PC-9 (cell line): ENCODE data around the gene ZNF384. TPM values are rescaled to one million over a fixed set of nuclear protein-coding genes. Genes with fewer than 3 reads are reported as not detected.

Experiments
- BruUV-seq: library from RNA; stranded (reverse); fragments of 400-500 nt; replicated peaks from 2 replicates; lab custom pipeline; 2021; lab: Mats Ljungman, UMichigan
- CTCF ChIA-PET: fragments of 300-600 bp; sonication (Branson Sonifier 250); formaldehyde crosslinking; loops from one replicate; lab custom pipeline; 2022; ENCODE audit warnings: antibody characterized with exemption; lab: Charles Lee
- POLR2A ChIA-PET: fragments of 300-600 bp; sonication (Branson Sonifier 250); formaldehyde crosslinking; loops from one replicate; lab custom pipeline; 2022; ENCODE audit warnings: antibody characterized with exemption; ENCODE audit not compliant: unreplicated experiment; lab: Charles Lee
- DNase-seq, 2 experiments: peaks; one replicate each; pipeline versions ENCODE4 v3.0.0 to v3.0.0-alpha.2; 2015 to 2022; ENCODE audit warnings: mixed read lengths in 1 of 2
- H2AFZ ChIP-seq: fragments of 200-600 bp; sonication (generic); 2 replicates; pipeline ENCODE4 v1.8.1; 2017; ENCODE audit warnings: antibody characterized with exemption
- H3F3A ChIP-seq: fragments of 200-600 bp; sonication (generic); 2 replicates; pipeline ENCODE4 v1.8.1; 2017; ENCODE audit warnings: antibody characterized with exemption, mild to moderate bottlenecking, low read depth; ENCODE audit not compliant: insufficient read depth
- H3K27ac ChIP-seq: fragments of 200-600 bp; sonication (generic); 2 replicates; pipeline ENCODE4 v1.6.1; 2016; ENCODE audit warnings: mixed run types
- H3K27me3 ChIP-seq: fragments of 200-600 bp; sonication (generic); 2 replicates; pipeline ENCODE4 v1.6.1; 2016; ENCODE audit warnings: low read depth, mixed run types; ENCODE audit not compliant: insufficient read depth
- H3K36me3 ChIP-seq: fragments of 200-600 bp; sonication (generic); 2 replicates; pipeline ENCODE4 v1.6.1; 2016; ENCODE audit warnings: low read depth, mixed run types
- H3K4me1 ChIP-seq: fragments of 200-600 bp; sonication (generic); replicated peaks from 2 replicates; pipeline ENCODE4 v1.6.1; 2016; ENCODE audit warnings: mixed run types; ENCODE audit not compliant: insufficient read depth
- H3K4me2 ChIP-seq: fragments of 200-600 bp; sonication (generic); 2 replicates; pipeline ENCODE4 v1.6.1; 2017; ENCODE audit warnings: mixed run types
- H3K4me3 ChIP-seq: fragments of 200-600 bp; sonication (generic); 2 replicates; pipeline ENCODE4 v1.6.1; 2016; ENCODE audit warnings: mixed run types
- H3K79me2 ChIP-seq: fragments of 200-600 bp; sonication (generic); 2 replicates; pipeline ENCODE4 v1.6.1; 2017; ENCODE audit warnings: low read depth, mixed run types
- H3K9me2 ChIP-seq: fragments of 200-600 bp; sonication (generic); 2 replicates; pipeline ENCODE4 v1.8.1; 2017; ENCODE audit warnings: mild to moderate bottlenecking; ENCODE audit not compliant: insufficient read depth
- H3K9me3 ChIP-seq: fragments of 200-600 bp; sonication (generic); 2 replicates; pipeline ENCODE4 v1.8.1; 2016; ENCODE audit warnings: low read depth; ENCODE audit not compliant: insufficient read depth
- H4K20me1 ChIP-seq: fragments of 200-600 bp; sonication (generic); 2 replicates; pipeline ENCODE4 v1.8.1; 2017; ENCODE audit not compliant: insufficient read depth
- EZH2 ChIP-seq: fragments of 200-600 bp; sonication (generic); IDR thresholded peaks from 2 replicates; pipeline ENCODE4 v1.8.0; 2017; ENCODE audit warnings: antibody characterized with exemption, low read depth
- intact Hi-C: fragments of 100-400 bp; cut with micrococcal nuclease; formaldehyde crosslinking; loops from one replicate; pipeline ENCODE4 v1.10.0; 2022; ENCODE audit not compliant: unreplicated experiment
- total RNA-seq: library from RNA; stranded (reverse); gene quantifications from 2 replicates; pipeline ENCODE4 v1.2.3, GENCODE V29; 2021
- TF ChIP-seq, protein P1 (sequence below): fragments of 200-600 bp; sonication (generic); conservative IDR thresholded peaks from 2 replicates; pipeline ENCODE4 v1.6.1; 2017; ENCODE audit warnings: mixed run types, antibody characterized with exemption, mild to moderate bottlenecking, moderate library complexity

ZNF384 gene
- total RNA-seq, 1 experiment from 2014 or later, result 106 TPM

GRCh38 chr12:6643569-6644256 is 45.5 kb downstream of the ZNF384 start:
- peaks cover 4% of the 10 kb centered on the region; the same call in 1 of the 2 replicates for H3F3A ChIP-seq
- H3K27ac ChIP-seq, result no peak overlapping the region
- no peak overlapping the region for H3K4me3 ChIP-seq
- no peaks in the 10 kb centered on the region for H3K79me2 ChIP-seq
- CTCF ChIA-PET, result no interaction called here
- H3K36me3 ChIP-seq, result no peaks in the 10 kb centered on the region
- POLR2A ChIA-PET, result no interaction called here
- H4K20me1 ChIP-seq, result no peaks in the 10 kb centered on the region
- H3K4me1 ChIP-seq, result no peaks in the 10 kb centered on the region
- H3K9me2 ChIP-seq, result no peaks in the 10 kb centered on the region
- DNase-seq, result no peak
- H2AFZ ChIP-seq, result no peak overlapping the region
- peaks cover 8% of the 10 kb centered on the region; the same call in 1 of the 2 replicates for H3K9me3 ChIP-seq
- H3K27me3 ChIP-seq, result no peaks in the 10 kb centered on the region; the same call in 1 of the 2 replicates
- TF ChIP-seq, protein P1, sequence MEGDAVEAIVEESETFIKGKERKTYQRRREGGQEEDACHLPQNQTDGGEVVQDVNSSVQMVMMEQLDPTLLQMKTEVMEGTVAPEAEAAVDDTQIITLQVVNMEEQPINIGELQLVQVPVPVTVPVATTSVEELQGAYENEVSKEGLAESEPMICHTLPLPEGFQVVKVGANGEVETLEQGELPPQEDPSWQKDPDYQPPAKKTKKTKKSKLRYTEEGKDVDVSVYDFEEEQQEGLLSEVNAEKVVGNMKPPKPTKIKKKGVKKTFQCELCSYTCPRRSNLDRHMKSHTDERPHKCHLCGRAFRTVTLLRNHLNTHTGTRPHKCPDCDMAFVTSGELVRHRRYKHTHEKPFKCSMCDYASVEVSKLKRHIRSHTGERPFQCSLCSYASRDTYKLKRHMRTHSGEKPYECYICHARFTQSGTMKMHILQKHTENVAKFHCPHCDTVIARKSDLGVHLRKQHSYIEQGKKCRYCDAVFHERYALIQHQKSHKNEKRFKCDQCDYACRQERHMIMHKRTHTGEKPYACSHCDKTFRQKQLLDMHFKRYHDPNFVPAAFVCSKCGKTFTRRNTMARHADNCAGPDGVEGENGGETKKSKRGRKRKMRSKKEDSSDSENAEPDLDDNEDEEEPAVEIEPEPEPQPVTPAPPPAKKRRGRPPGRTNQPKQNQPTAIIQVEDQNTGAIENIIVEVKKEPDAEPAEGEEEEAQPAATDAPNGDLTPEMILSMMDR, result no peak
- TF ChIP-seq EZH2, result no peak
- no TSS peak for BruUV-seq
- intact Hi-C loops, result no loop called here
- H3K4me2 ChIP-seq, result no peak overlapping the region

- TF ChIP-seq EZH2, result no peak
- ChIA-PET CTCF (no interaction called here), POLR2A (interaction anchor here (0.7 kb wide), 1 partner anchor 12 kb away, joined by 8 read pairs; no protein-coding TSS in a partner anchor)
- peaks cover 8% of the 10 kb centered on the region; the same call in 1 of the 2 replicates for H3K9me3 ChIP-seq
- no peaks in the 10 kb centered on the region for H4K20me1 ChIP-seq
- H3K9me2 ChIP-seq, result no peaks in the 10 kb centered on the region
- no peak overlapping the region for H3K4me2 ChIP-seq
- no peaks in the 10 kb centered on the region for H3K36me3 ChIP-seq
- no TSS peak for BruUV-seq
- no peak overlapping the region for H3K27ac ChIP-seq
- H3K27me3 ChIP-seq, result no peaks in the 10 kb centered on the region; the same call in 1 of the 2 replicates
- no peaks in the 10 kb centered on the region for H3K79me2 ChIP-seq
- peaks cover 8% of the 10 kb centered on the region for H3K4me1 ChIP-seq
- no peak overlapping the region for H3K4me3 ChIP-seq
- H3F3A ChIP-seq, result peaks cover 7% of the 10 kb centered on the region; the same call in 1 of the 2 replicates
- H2AFZ ChIP-seq, result no peak overlapping the region
- DNase-seq, result no peak
- intact Hi-C loops, result no loop called here
Observed at GRCh38 chr12:6641131-6641530, 48.0 kb downstream of the ZNF384 start.

- H3K9me2 ChIP-seq, result no peaks in the 10 kb centered on the region
- no TSS peak for BruUV-seq
Observed at GRCh38 chr12:6640497-6640896, 48.7 kb downstream of the ZNF384 start.

More at GRCh38 chr12:6640497-6640896, 48.7 kb downstream of the ZNF384 start:
- H3K4me1 ChIP-seq, result peaks cover 15% of the 10 kb centered on the region
- H3K9me3 ChIP-seq, result peaks cover 8% of the 10 kb centered on the region; the same call in 1 of the 2 replicates
- no peak overlapping the region for H3K27ac ChIP-seq
- H4K20me1 ChIP-seq, result no peaks in the 10 kb centered on the region
- no peak overlapping the region for H3K4me3 ChIP-seq
- no peaks in the 10 kb centered on the region for H3K36me3 ChIP-seq
- TF ChIP-seq, protein P1, result no peak
- TF ChIP-seq EZH2, result no peak
- POLR2A ChIA-PET, result no interaction called here
- CTCF ChIA-PET, result no interaction called here
- intact Hi-C loops, result no loop called here
- DNase-seq, result no peak
- no peak overlapping the region for H3K4me2 ChIP-seq
- H3F3A ChIP-seq, result peaks cover 8% of the 10 kb centered on the region; the same call in 1 of the 2 replicates
- H3K79me2 ChIP-seq, result no peaks in the 10 kb centered on the region
- H3K27me3 ChIP-seq, result no peaks in the 10 kb centered on the region; the same call in 1 of the 2 replicates
- no peak overlapping the region for H2AFZ ChIP-seq
